HEK293 (cell line): ENCODE data around the gene RNF151.

Experiments
- CTCF ChIA-PET: fragments of 350-600 bp; formaldehyde crosslinking; extraction: SDS; loops from one replicate; lab custom pipeline; 2021; ENCODE audit warnings: antibody characterized with exemption; lab: Yijun Ruan, JAX
- POLR2A ChIA-PET: fragments of 300-600 bp; formaldehyde crosslinking; extraction: SDS; loops from one replicate; lab custom pipeline; 2020; ENCODE audit warnings: antibody characterized with exemption, inconsistent platforms; lab: Yijun Ruan, JAX
- H3K27ac ChIP-seq: fragments of 200-500 bp; sonication (Bioruptor generic); 2 replicates; pipeline ENCODE4 v1.5.1; 2014; ENCODE audit warnings: low read depth, low read length, control low read depth, inconsistent platforms; ENCODE audit errors: extremely low read depth
- H3K36me3 ChIP-seq, 2 experiments: fragments of 200-500 bp in 1 of 2; sonication (Bioruptor generic) in 1 of 2; 1 replicate in 1 of 2; 2 replicates in 1 of 2; pipeline ENCODE4 v1.5.1; 2014 to 2017; ENCODE audit warnings: inconsistent platforms in 2 of 2, low read length in 2 of 2; ENCODE audit not compliant: control insufficient read depth in 2 of 2, insufficient read depth in 1 of 2
- H3K4me1 ChIP-seq: fragments of 200-500 bp; sonication (Bioruptor generic); 2 replicates; pipeline ENCODE4 v1.5.1; 2014; ENCODE audit warnings: mild to moderate bottlenecking, low read length, inconsistent platforms; ENCODE audit not compliant: control insufficient read depth, insufficient read depth
- H3K4me3 ChIP-seq: 2 replicates; pipeline ENCODE4 v1.5.1; 2011; ENCODE audit warnings: low read depth, mild to moderate bottlenecking, control low read depth, low read length, moderate library complexity
- H3K9me3 ChIP-seq: fragments of 200-500 bp; sonication (Bioruptor generic); 2 replicates; pipeline ENCODE4 v1.5.1; 2014; ENCODE audit warnings: low read depth, low read length, inconsistent platforms; ENCODE audit not compliant: control insufficient read depth, insufficient read depth
- EGR2 ChIP-seq: fragments of 450-650 bp; formaldehyde crosslinking; IDR thresholded peaks from 2 replicates; pipeline ENCODE4 v1.5.1; 2016; ENCODE audit warnings: low read depth, missing biosample characterization, missing genetic modification characterization
- FEZF1 ChIP-seq: fragments of 450-650 bp; formaldehyde crosslinking; IDR thresholded peaks from 2 replicates; pipeline ENCODE4 v1.5.1; 2016; ENCODE audit warnings: missing biosample characterization, missing genetic modification characterization
- KLF16 ChIP-seq: fragments of 450-650 bp; formaldehyde crosslinking; IDR thresholded peaks from 2 replicates; pipeline ENCODE4 v1.5.1; 2017; ENCODE audit warnings: missing biosample characterization, missing genetic modification characterization
- OVOL3 ChIP-seq: fragments of 450-650 bp; formaldehyde crosslinking; IDR thresholded peaks from 2 replicates; pipeline ENCODE4 v1.5.1; 2016; ENCODE audit warnings: missing biosample characterization, missing genetic modification characterization
- TCF7L2 ChIP-seq: IDR thresholded peaks from 2 replicates; pipeline ENCODE4 v1.6.1; 2011; ENCODE audit warnings: low read depth, mild to moderate bottlenecking, inconsistent platforms, low read length, moderate library complexity, borderline replicate concordance
- ZBTB7A ChIP-seq: fragments of 450-650 bp; formaldehyde crosslinking; IDR thresholded peaks from 2 replicates; pipeline ENCODE4 v1.5.1; 2016; ENCODE audit warnings: low read depth, missing biosample characterization, missing genetic modification characterization
- ZEB2 ChIP-seq: fragments of 450-650 bp; formaldehyde crosslinking; IDR thresholded peaks from 2 replicates; pipeline ENCODE4 v1.5.1; 2016; ENCODE audit warnings: missing biosample characterization, missing genetic modification characterization
- ZIC2 ChIP-seq: fragments of 450-650 bp; formaldehyde crosslinking; IDR thresholded peaks from 2 replicates; pipeline ENCODE4 v1.5.1; 2016; ENCODE audit warnings: missing biosample characterization, missing genetic modification characterization
- ZNF114 ChIP-seq: fragments of 450-650 bp; formaldehyde crosslinking; IDR thresholded peaks from 2 replicates; pipeline ENCODE4 v1.5.0; 2017; ENCODE audit warnings: missing biosample characterization, missing genetic modification characterization
- ZNF138 ChIP-seq: fragments of 450-650 bp; formaldehyde crosslinking; IDR thresholded peaks from 2 replicates; pipeline ENCODE4 v1.5.1; 2016; ENCODE audit warnings: missing biosample characterization, missing genetic modification characterization, borderline replicate concordance
- ZNF157 ChIP-seq: fragments of 450-650 bp; formaldehyde crosslinking; IDR thresholded peaks from 2 replicates; pipeline ENCODE4 v1.5.1; 2016; ENCODE audit warnings: missing biosample characterization, missing genetic modification characterization
- ZNF211 ChIP-seq: fragments of 450-650 bp; formaldehyde crosslinking; IDR thresholded peaks from 2 replicates; pipeline ENCODE4 v1.5.1; 2016; ENCODE audit warnings: low read depth, missing biosample characterization, missing genetic modification characterization
- ZNF473 ChIP-seq: fragments of 450-650 bp; formaldehyde crosslinking; IDR thresholded peaks from 2 replicates; pipeline ENCODE4 v1.5.1; 2017; ENCODE audit warnings: missing biosample characterization, missing genetic modification characterization
- ZNF549 ChIP-seq: fragments of 450-650 bp; IDR thresholded peaks from 2 replicates; pipeline ENCODE4 v1.5.1; 2018; ENCODE audit warnings: missing biosample characterization, missing genetic modification characterization, mild to moderate bottlenecking, inconsistent platforms, moderate library complexity
- ZNF558 ChIP-seq: fragments of 450-650 bp; formaldehyde crosslinking; IDR thresholded peaks from 2 replicates; pipeline ENCODE4 v1.5.1; 2016; ENCODE audit warnings: missing biosample characterization, missing genetic modification characterization
- ZNF600 ChIP-seq: fragments of 450-650 bp; formaldehyde crosslinking; IDR thresholded peaks from 2 replicates; pipeline ENCODE4 v1.5.1; 2016; ENCODE audit warnings: missing biosample characterization, missing genetic modification characterization
- ZNF626 ChIP-seq: fragments of 450-650 bp; sonication (Bioruptor Pico); formaldehyde crosslinking; IDR thresholded peaks from 2 replicates; pipeline ENCODE4 v1.5.1; 2018; ENCODE audit warnings: missing biosample characterization, missing genetic modification characterization, inconsistent platforms
- ZNF837 ChIP-seq: fragments of 450-650 bp; formaldehyde crosslinking; IDR thresholded peaks from 2 replicates; pipeline ENCODE4 v1.5.1; 2016; ENCODE audit warnings: missing biosample characterization, missing genetic modification characterization
- ZSCAN16 ChIP-seq: fragments of 450-650 bp; formaldehyde crosslinking; IDR thresholded peaks from 2 replicates; pipeline ENCODE4 v1.5.1; 2016; ENCODE audit warnings: missing biosample characterization, missing genetic modification characterization
- ZSCAN23 ChIP-seq: fragments of 450-650 bp; formaldehyde crosslinking; IDR thresholded peaks from 2 replicates; pipeline ENCODE4 v1.5.1; 2016; ENCODE audit warnings: missing biosample characterization, missing genetic modification characterization
- TF ChIP-seq, protein P1 (sequence below): fragments of 450-650 bp; formaldehyde crosslinking; IDR thresholded peaks from 2 replicates; pipeline ENCODE4 v1.5.1; 2016; ENCODE audit warnings: missing biosample characterization, missing genetic modification characterization
- TF ChIP-seq, protein P2 (sequence below): fragments of 450-650 bp; formaldehyde crosslinking; IDR thresholded peaks from 2 replicates; pipeline ENCODE4 v1.5.1; 2016; ENCODE audit warnings: missing biosample characterization, missing genetic modification characterization, borderline replicate concordance

Gene RNF151

DNA sequence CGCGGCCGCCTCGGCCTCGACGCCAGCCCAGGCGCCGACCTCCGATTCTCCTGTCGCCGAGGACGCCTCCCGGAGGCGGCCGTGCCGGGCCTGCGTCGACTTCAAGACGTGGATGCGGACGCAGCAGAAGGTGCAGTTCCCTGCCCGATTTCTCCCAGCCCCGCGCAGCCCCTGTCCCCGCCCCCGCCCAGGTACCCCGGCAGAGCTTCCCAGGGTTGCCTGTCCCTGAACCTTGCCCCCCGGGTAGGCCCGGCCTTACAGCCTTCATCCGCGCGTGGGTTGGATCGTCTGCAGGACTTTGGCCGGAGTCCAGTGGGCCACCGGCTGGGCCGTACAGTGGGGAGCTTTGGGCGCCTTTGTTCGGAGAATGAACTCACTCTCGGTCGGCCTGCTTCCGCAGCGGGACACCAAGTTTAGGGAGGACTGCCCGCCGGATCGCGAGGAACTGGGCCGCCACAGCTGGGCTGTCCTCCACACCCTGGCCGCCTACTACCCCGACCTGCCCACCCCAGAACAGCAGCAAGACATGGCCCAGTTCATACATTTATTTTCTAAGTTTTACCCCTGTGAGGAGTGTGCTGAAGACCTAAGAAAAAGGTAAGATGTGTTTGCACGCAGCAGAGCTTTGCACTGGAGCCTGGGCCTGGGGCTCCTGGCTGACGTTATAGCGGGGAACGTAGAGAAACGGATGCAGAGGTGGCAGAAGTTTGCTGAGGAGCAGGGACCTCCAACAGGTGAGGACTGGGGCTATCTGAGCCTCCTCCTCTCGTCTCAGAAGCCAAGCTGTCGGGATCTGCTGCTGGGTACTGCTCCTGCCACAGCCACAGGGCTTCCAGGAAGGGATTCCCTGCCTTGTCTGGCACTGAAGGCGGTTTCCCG lies 17.9 kb downstream of the RNF151 start (continued):
- TF ChIP-seq ZEB2 (tag by site-specific recombination): no peak
- TF ChIP-seq ZBTB7A (tag by site-specific recombination): no peak
- TF ChIP-seq KLF16 (tag by site-specific recombination): no peak
- TF ChIP-seq ZNF558 (tag by site-specific recombination): no peak
- TF ChIP-seq ZNF600 (tag by site-specific recombination): no peak
- TF ChIP-seq ZNF626 (tag by site-specific recombination): no peak
- no peak for TF ChIP-seq ZNF114
- TF ChIP-seq ZIC2 (tag by site-specific recombination): peak; percentile 80
- TF ChIP-seq EGR2 (tag by site-specific recombination): 0 out of 2 replicates have a peak, but pooled peaks have one; percentile 26
- TF ChIP-seq, all 188 proteins: peak for 13

DNA sequence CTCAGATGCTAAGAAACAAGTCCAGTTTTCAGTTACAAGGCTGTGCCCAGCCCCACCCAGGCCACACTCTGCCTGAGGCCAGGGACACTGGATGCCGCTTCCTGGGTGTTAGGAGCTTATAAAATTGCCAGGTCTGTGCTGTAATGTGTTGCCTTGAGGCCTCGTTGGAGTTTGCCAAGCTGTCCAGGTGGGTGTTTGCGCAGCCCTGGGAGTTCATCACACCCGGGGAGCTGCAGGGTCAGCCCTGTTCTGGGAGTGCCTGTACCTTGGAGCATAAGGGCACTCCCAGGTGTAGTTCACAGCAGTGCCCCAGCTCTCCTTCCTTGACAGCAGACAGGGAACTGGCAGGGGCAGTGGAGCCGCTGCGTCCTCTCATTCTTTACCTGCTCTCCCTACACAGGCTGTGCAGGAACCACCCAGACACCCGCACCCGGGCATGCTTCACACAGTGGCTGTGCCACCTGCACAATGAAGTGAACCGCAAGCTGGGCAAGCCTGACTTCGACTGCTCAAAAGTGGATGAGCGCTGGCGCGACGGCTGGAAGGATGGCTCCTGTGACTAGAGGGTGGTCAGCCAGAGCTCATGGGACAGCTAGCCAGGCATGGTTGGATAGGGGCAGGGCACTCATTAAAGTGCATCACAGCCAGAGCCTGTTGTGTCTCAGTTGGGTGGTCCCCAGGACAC lies 19.0 kb downstream of the RNF151 start:
- Histone ChIP-seq H3K27ac (no peak overlapping the region), H3K4me1 (peaks cover 9% of the 10 kb centered on the region), H3K9me3 (no peaks in the 10 kb centered on the region), H3K4me3 (no peak overlapping the region; the same call in 1 of the 2 replicates), H3K36me3 (peaks cover 0 to 22% of the 10 kb centered on the region in 2 experiments; a peak in 1 of 3 replicates)
- POLR2A ChIA-PET: interaction anchor here (1.2 to 6.3 kb wide), 5 partner anchors 10 to 170 kb away, joined by 3 to 46 read pairs (median 4); partner anchors contain the start of genes RPS2 and TRAF7
- CTCF ChIA-PET: interaction anchor here (0.8 to 4.5 kb wide), 4 partner anchors 19 to 156 kb away, joined by 3 to 28 read pairs (median 4); no protein-coding TSS in a partner anchor
- TF ChIP-seq ZNF211 (tag by site-specific recombination): no peak
- no peak for TF ChIP-seq ZSCAN16 (tag by site-specific recombination)
- TF ChIP-seq, protein P1, sequence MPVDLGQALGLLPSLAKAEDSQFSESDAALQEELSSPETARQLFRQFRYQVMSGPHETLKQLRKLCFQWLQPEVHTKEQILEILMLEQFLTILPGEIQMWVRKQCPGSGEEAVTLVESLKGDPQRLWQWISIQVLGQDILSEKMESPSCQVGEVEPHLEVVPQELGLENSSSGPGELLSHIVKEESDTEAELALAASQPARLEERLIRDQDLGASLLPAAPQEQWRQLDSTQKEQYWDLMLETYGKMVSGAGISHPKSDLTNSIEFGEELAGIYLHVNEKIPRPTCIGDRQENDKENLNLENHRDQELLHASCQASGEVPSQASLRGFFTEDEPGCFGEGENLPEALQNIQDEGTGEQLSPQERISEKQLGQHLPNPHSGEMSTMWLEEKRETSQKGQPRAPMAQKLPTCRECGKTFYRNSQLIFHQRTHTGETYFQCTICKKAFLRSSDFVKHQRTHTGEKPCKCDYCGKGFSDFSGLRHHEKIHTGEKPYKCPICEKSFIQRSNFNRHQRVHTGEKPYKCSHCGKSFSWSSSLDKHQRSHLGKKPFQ (tag by site-specific recombination): no peak
- TF ChIP-seq ZSCAN23 (tag by site-specific recombination): no peak
- TF ChIP-seq ZNF549 (tag by site-specific recombination): no peak
- no peak for TF ChIP-seq FEZF1 (tag by site-specific recombination)
- TF ChIP-seq ZNF157: no peak
- TF ChIP-seq TCF7L2: no peak
- no peak for TF ChIP-seq OVOL3
- TF ChIP-seq ZNF837: no peak
- TF ChIP-seq ZNF473 (tag by site-specific recombination): no peak
- TF ChIP-seq ZNF138 (tag by site-specific recombination): no peak
- TF ChIP-seq, protein P2, sequence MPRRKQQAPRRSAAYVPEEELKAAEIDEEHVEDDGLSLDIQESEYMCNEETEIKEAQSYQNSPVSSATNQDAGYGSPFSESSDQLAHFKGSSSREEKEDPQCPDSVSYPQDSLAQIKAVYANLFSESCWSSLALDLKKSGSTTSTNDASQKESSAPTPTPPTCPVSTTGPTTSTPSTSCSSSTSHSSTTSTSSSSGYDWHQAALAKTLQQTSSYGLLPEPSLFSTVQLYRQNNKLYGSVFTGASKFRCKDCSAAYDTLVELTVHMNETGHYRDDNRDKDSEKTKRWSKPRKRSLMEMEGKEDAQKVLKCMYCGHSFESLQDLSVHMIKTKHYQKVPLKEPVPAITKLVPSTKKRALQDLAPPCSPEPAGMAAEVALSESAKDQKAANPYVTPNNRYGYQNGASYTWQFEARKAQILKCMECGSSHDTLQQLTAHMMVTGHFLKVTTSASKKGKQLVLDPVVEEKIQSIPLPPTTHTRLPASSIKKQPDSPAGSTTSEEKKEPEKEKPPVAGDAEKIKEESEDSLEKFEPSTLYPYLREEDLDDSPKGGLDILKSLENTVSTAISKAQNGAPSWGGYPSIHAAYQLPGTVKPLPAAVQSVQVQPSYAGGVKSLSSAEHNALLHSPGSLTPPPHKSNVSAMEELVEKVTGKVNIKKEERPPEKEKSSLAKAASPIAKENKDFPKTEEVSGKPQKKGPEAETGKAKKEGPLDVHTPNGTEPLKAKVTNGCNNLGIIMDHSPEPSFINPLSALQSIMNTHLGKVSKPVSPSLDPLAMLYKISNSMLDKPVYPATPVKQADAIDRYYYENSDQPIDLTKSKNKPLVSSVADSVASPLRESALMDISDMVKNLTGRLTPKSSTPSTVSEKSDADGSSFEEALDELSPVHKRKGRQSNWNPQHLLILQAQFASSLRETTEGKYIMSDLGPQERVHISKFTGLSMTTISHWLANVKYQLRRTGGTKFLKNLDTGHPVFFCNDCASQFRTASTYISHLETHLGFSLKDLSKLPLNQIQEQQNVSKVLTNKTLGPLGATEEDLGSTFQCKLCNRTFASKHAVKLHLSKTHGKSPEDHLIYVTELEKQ (tag by site-specific recombination): no peak
- TF ChIP-seq, all 188 proteins: peak for 0
